GM18520 (cell line): ENCODE measurements around the gene FANCL.
"Not testable (repeated sequence)": the region's sequence is repeated elsewhere in the genome, so short reads cannot be mapped to it uniquely, and the experiment has no call there.

ENCODE experiments used
- ATAC-seq: cut with Tn5 transposase; IDR thresholded peaks from one replicate; pipeline ENCODE4 v1.9.1; 2021; ENCODE audit not compliant: unreplicated experiment

FANCL gene

GRCh38 chr2:58207189-58207588 is 33.9 kb downstream of the FANCL start:
- no peak for ATAC-seq

GRCh38 chr2:58206785-58207184 is 34.3 kb downstream of the FANCL start:
- no peak for ATAC-seq

- no peak for ATAC-seq
Observed at GRCh38 chr2:58204195-58204959, 36.7 kb downstream of the FANCL start.

GRCh38 chr2:58203018-58203417 is 38.1 kb downstream of the FANCL start:
- no peak for ATAC-seq

- no peak for ATAC-seq
Observed at GRCh38 chr2:58202404-58202803, 38.7 kb downstream of the FANCL start.

GRCh38 chr2:58197894-58198293 is 43.2 kb downstream of the FANCL start:
- no peak for ATAC-seq

GRCh38 chr2:58195662-58196061 is 45.5 kb downstream of the FANCL start:
- ATAC-seq: no peak

- ATAC-seq: no peak
Observed at GRCh38 chr2:58194458-58194857, 46.7 kb downstream of the FANCL start.

GRCh38 chr2:58187022-58187421 is 54.1 kb downstream of the FANCL start:
- ATAC-seq: not testable (repeated sequence)

- no peak for ATAC-seq
Observed at GRCh38 chr2:58186501-58186900, 54.6 kb downstream of the FANCL start.

- ATAC-seq: no peak
Observed at GRCh38 chr2:58182527-58182926, 58.6 kb downstream of the FANCL start.

GRCh38 chr2:58180635-58181034 is 60.5 kb downstream of the FANCL start:
- ATAC-seq: no peak

- not testable (repeated sequence) for ATAC-seq
Observed at GRCh38 chr2:58180175-58180574, 61.0 kb downstream of the FANCL start.

- ATAC-seq: not testable (repeated sequence)
Observed at GRCh38 chr2:58177187-58177586, 63.9 kb downstream of the FANCL start.

GRCh38 chr2:58171831-58172230 is 69.3 kb downstream of the FANCL start:
- not testable (repeated sequence) for ATAC-seq

GRCh38 chr2:58170334-58170933 is 70.7 kb downstream of the FANCL start:
- not testable (repeated sequence) for ATAC-seq

GRCh38 chr2:58169845-58170244 is 71.3 kb downstream of the FANCL start:
- not testable (repeated sequence) for ATAC-seq

- ATAC-seq: not testable (repeated sequence)
Observed at GRCh38 chr2:58168130-58168529, 73.0 kb downstream of the FANCL start.

GRCh38 chr2:58163913-58164312 is 77.2 kb downstream of the FANCL start:
- ATAC-seq: no peak

- ATAC-seq: no peak
Observed at GRCh38 chr2:58158481-58158880, 82.6 kb downstream of the FANCL start.

- ATAC-seq: no peak
Observed at GRCh38 chr2:58157754-58158153, 83.4 kb downstream of the FANCL start.

- no peak for ATAC-seq
Observed at GRCh38 chr2:58156780-58157179, 84.3 kb downstream of the FANCL start.
